Measurements from ENCODE around the gene TNS2. TPM values are rescaled to one million over a fixed set of nuclear protein-coding genes. Genes with fewer than 3 reads are reported as not detected.

TNS2 gene
- total and polyA plus RNA-seq, 2 of the 13 experiments (the other 11 are each of a cell fraction or from before 2014, with no cell fraction given) = 8.9 to 20.4 TPM

DNA sequence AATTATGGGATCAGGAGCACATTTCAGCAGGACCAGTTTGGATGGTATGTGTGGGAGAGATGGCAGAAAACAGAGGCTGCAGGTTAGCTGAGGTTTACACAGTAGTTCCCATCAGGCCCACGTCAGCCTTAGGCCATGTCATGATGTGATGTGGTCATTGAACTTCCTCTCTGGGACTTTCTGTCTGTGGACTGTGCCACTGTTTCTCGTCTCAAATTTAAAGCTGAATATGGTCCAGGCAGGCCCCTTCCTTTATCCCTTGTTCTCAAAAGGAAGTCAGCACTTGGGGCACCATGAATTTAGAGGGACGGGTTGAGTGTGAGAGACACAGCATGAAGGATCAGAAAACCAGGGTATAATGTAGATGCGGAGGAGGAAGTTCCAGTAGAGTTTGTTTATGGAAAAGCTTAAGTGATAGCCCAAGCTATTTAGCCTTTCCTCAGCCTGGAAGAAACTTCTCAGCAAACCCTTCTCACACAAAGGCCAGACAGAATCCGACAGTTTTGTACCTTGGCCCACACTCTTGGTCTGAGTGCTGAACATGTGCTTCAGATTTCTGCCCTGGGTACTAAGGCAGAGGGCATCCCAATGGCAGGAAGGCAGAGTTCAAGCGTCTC is 44.0 kb downstream of the TNS2 start:
- H3K9ac ChIP-seq (ENCODE audit: insufficient read depth, low read depth, low read length) = no peak overlapping the region
- BruUV-seq (replicated peaks) = no TSS peak
- H2AFZ ChIP-seq (ENCODE audit: low read length) = peak overlapping the region; percentile 72
- ChIA-PET CTCF (ENCODE audit: low intra/inter-chr PET ratio, low total read pairs) (no interaction called here), POLR2A (interaction anchor here (2.4 kb wide), 1 partner anchor 15 kb away, joined by 18 read pairs; the partner anchor contains the start of gene SPRYD3)
- H3K79me2 ChIP-seq (ENCODE audit: insufficient read depth, low read length) = no peaks in the 10 kb centered on the region
- TF ChIP-seq TBL1XR1 (IDR thresholded peaks at IDR 0.05; ENCODE audit: borderline replicate concordance, low read length, partially characterized antibody) (no peak), ZNF547 (CRISPR knock-in tag; IDR thresholded peaks at IDR 0.05) (peak; percentile 24; the same call in 1 of the 2 replicates), BORCS8-MEF2B (CRISPR knock-in tag; IDR thresholded peaks at IDR 0.05) (no peak)
- TF ChIP-seq, protein P1, sequence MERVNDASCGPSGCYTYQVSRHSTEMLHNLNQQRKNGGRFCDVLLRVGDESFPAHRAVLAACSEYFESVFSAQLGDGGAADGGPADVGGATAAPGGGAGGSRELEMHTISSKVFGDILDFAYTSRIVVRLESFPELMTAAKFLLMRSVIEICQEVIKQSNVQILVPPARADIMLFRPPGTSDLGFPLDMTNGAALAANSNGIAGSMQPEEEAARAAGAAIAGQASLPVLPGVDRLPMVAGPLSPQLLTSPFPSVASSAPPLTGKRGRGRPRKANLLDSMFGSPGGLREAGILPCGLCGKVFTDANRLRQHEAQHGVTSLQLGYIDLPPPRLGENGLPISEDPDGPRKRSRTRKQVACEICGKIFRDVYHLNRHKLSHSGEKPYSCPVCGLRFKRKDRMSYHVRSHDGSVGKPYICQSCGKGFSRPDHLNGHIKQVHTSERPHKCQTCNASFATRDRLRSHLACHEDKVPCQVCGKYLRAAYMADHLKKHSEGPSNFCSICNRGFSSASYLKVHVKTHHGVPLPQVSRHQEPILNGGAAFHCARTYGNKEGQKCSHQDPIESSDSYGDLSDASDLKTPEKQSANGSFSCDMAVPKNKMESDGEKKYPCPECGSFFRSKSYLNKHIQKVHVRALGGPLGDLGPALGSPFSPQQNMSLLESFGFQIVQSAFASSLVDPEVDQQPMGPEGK (CRISPR knock-in tag; IDR thresholded peaks at IDR 0.05) = no peak
- H3K4me1 ChIP-seq (ENCODE audit: insufficient read depth, low read length) = peaks cover 50% of the 10 kb centered on the region
- in situ Hi-C loops (cut with HindIII; ENCODE audit: extremely low pct_ligation_motif_present, low pct_unique_long_range_greater_than_20kb) (no loop called here), intact Hi-C loops (cut with micrococcal nuclease; ENCODE audit: unreplicated experiment) (no loop called here)
- no peaks in the 10 kb centered on the region for H3K36me3 ChIP-seq (replicated peaks in 1 of 2; ENCODE audit: control insufficient read depth in 1 of 2, insufficient read depth in 2 of 2, low read length in 2 of 2)
- no peaks in the 10 kb centered on the region for H3K9me3 ChIP-seq (ENCODE audit: low read length)
- peaks cover 0 to 19% of the 10 kb centered on the region in 2 experiments; a peak in 3 of 5 replicates for H3K27me3 ChIP-seq (ENCODE audit: control insufficient read depth in 1 of 2, insufficient read depth in 2 of 2, low read length in 2 of 2)
- DNase-seq (ENCODE audit: low spot score) (no peak), FAIRE-seq (no peak), ATAC-seq (no peak)
- WGBS (ENCODE audit: low lambda C conversion rate) = 23% methylated on average over 6 of the region's 6 CpGs
- peak overlapping the region in 1 of 3 experiments; percentile 23; a peak in 1 of 6 replicates for H3K4me3 ChIP-seq (replicated peaks in 1 of 3; ENCODE audit: insufficient read depth in 1 of 3, low read depth in 2 of 3, low read length in 3 of 3)
- no peak overlapping the region for H3K27ac ChIP-seq (ENCODE audit: extremely low read length, insufficient read depth, low read length)
- H4K20me1 ChIP-seq (ENCODE audit: insufficient read depth, low read length) = no peaks in the 10 kb centered on the region
- peak overlapping the region; percentile 61 for H3K4me2 ChIP-seq (ENCODE audit: low read depth, low read length)

DNA sequence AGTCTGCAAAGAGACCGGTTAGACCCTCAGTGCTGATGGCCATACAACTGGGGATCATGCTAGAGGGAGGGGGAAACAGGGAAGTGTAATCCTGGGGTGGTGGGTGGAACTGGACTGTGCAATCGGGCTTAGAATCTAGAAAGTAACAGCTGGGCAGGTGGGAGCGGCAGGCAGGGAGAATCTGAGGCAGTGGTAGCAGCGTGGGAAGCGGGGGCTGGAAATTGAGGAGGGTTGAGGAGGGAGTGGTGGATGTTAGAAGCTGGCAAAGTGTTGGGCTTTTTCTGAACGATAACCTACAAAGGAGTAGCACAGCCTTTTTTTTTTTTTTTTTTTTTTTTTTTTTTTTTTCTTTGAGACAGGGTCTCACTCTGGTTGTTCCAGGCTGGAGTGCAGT is 44.5 kb downstream of the TNS2 start:
- 33% methylated on average over 6 of the region's 6 CpGs for WGBS (ENCODE audit: low lambda C conversion rate)
- H3K4me1 ChIP-seq (ENCODE audit: insufficient read depth, low read length) = peaks cover 55% of the 10 kb centered on the region
- FAIRE-seq = no peak

More for the DNA sequence above, 44.5 kb downstream of the TNS2 start:
- in situ Hi-C loops (cut with HindIII; ENCODE audit: extremely low pct_ligation_motif_present, low pct_unique_long_range_greater_than_20kb) (no loop called here), intact Hi-C loops (cut with micrococcal nuclease; ENCODE audit: unreplicated experiment) (no loop called here)
- Histone ChIP-seq H3K79me2 (ENCODE audit: insufficient read depth, low read length) (no peaks in the 10 kb centered on the region), H2AFZ (ENCODE audit: low read length) (no peak overlapping the region), H3K4me2 (ENCODE audit: low read depth, low read length) (peak overlapping the region; percentile 61), H3K4me3 (replicated peaks in 1 of 3; ENCODE audit: insufficient read depth in 1 of 3, low read depth in 2 of 3, low read length in 3 of 3) (peak overlapping the region in 1 of 3 experiments; percentile 23; a peak in 1 of 6 replicates), H3K36me3 (replicated peaks in 1 of 2; ENCODE audit: control insufficient read depth in 1 of 2, insufficient read depth in 2 of 2, low read length in 2 of 2) (no peaks in the 10 kb centered on the region), H3K9ac (ENCODE audit: insufficient read depth, low read depth, low read length) (no peak overlapping the region), H4K20me1 (ENCODE audit: insufficient read depth, low read length) (no peaks in the 10 kb centered on the region), H3K9me3 (ENCODE audit: low read length) (no peaks in the 10 kb centered on the region), H3K27me3 (ENCODE audit: control insufficient read depth in 1 of 2, insufficient read depth in 2 of 2, low read length in 2 of 2) (peaks cover 0 to 19% of the 10 kb centered on the region in 2 experiments; a peak in 3 of 5 replicates), H3K27ac (ENCODE audit: extremely low read length, insufficient read depth, low read length) (no peak overlapping the region)
- ATAC-seq (no peak), DNase-seq (ENCODE audit: low spot score) (no peak)
- POLR2A ChIA-PET = interaction anchor here (2.4 kb wide), 1 partner anchor 15 kb away, joined by 18 read pairs; the partner anchor contains the start of gene SPRYD3
- no peak for TF ChIP-seq ZSCAN29 (CRISPR knock-in tag; conservative IDR thresholded peaks at IDR 0.05)
- CTCF ChIA-PET (ENCODE audit: low intra/inter-chr PET ratio, low total read pairs) = no interaction called here
- BruUV-seq (replicated peaks) = no TSS peak

Measured in HepG2 (cell line).